Measurements from ENCODE around the gene CLPTM1L.
"Not testable (repeated sequence)": the region's sequence is repeated elsewhere in the genome, so short reads cannot be mapped to it uniquely, and the experiment has no call there.

CLPTM1L gene

GRCh38 chr5:1360861-1361260, 16.0 kb upstream of the CLPTM1L start:
- Histone ChIP-seq H3K27me3 (ENCODE audit: insufficient read depth, low read length, poor library complexity, severe bottlenecking) (no peaks in the 10 kb centered on the region), H2AFZ (ENCODE audit: low read length) (no peak overlapping the region), H3K9ac (ENCODE audit: low read depth, low read length, poor library complexity, severe bottlenecking) (no peak overlapping the region), H3K4me3 (ENCODE audit: low read length, poor library complexity, severe bottlenecking) (no peak overlapping the region), H3K9me2 (replicated peaks; ENCODE audit: low read depth, low read length) (no peaks in the 10 kb centered on the region), H3K4me2 (ENCODE audit: low read depth, low read length, poor library complexity, severe bottlenecking) (no peak overlapping the region), H3K9me3 (ENCODE audit: insufficient read depth, low read depth, low read length) (no peaks in the 10 kb centered on the region), H3K79me2 (ENCODE audit: insufficient read depth, low read length) (no peaks in the 10 kb centered on the region), H3F3A (ENCODE audit: low read depth) (no peaks in the 10 kb centered on the region), H4K20me1 (ENCODE audit: insufficient read depth, low read length, poor library complexity, severe bottlenecking) (no peaks in the 10 kb centered on the region), H3K36me3 (ENCODE audit: insufficient read depth, low read length) (no peaks in the 10 kb centered on the region), H3K4me1 (ENCODE audit: insufficient read depth, low read length, poor library complexity, severe bottlenecking) (peaks cover 7% of the 10 kb centered on the region)
- TF ChIP-seq CTCF (conservative IDR thresholded peaks at IDR 0.05; ENCODE audit: low read length) (no peak), EZH2phosphoT487 (IDR thresholded peaks at IDR 0.05; ENCODE audit: borderline replicate concordance) (no peak)

- H4K20me1 ChIP-seq (ENCODE audit: insufficient read depth, low read length, poor library complexity, severe bottlenecking); H3K79me2 ChIP-seq (ENCODE audit: insufficient read depth, low read length); H3K27me3 ChIP-seq (ENCODE audit: insufficient read depth, low read length, poor library complexity, severe bottlenecking); H2AFZ ChIP-seq (ENCODE audit: low read length); H3K9me2 ChIP-seq (replicated peaks; ENCODE audit: low read depth, low read length); H3K36me3 ChIP-seq (ENCODE audit: insufficient read depth, low read length); H3K9me3 ChIP-seq (ENCODE audit: insufficient read depth, low read depth, low read length); H3F3A ChIP-seq (ENCODE audit: low read depth); H3K9ac ChIP-seq (ENCODE audit: low read depth, low read length, poor library complexity, severe bottlenecking); H3K4me2 ChIP-seq (ENCODE audit: low read depth, low read length, poor library complexity, severe bottlenecking); H3K4me3 ChIP-seq (ENCODE audit: low read length, poor library complexity, severe bottlenecking); H3K4me1 ChIP-seq (ENCODE audit: insufficient read depth, low read length, poor library complexity, severe bottlenecking): not testable (repeated sequence)
Measured at GRCh38 chr5:1360367-1360766, 15.5 kb upstream of the CLPTM1L start.

GRCh38 chr5:1359713-1360112, 14.8 kb upstream of the CLPTM1L start:
- no peak overlapping the region for H2AFZ ChIP-seq (ENCODE audit: low read length)
- no peaks in the 10 kb centered on the region for H3K27me3 ChIP-seq (ENCODE audit: insufficient read depth, low read length, poor library complexity, severe bottlenecking)
- no peaks in the 10 kb centered on the region for H4K20me1 ChIP-seq (ENCODE audit: insufficient read depth, low read length, poor library complexity, severe bottlenecking)
- no peaks in the 10 kb centered on the region for H3K79me2 ChIP-seq (ENCODE audit: insufficient read depth, low read length)
- no peaks in the 10 kb centered on the region for H3K9me3 ChIP-seq (ENCODE audit: insufficient read depth, low read depth, low read length)
- no peak overlapping the region for H3K4me3 ChIP-seq (ENCODE audit: low read length, poor library complexity, severe bottlenecking)
- H3K4me1 ChIP-seq (ENCODE audit: insufficient read depth, low read length, poor library complexity, severe bottlenecking): peaks cover 7% of the 10 kb centered on the region
- no peaks in the 10 kb centered on the region for H3F3A ChIP-seq (ENCODE audit: low read depth)
- no peaks in the 10 kb centered on the region for H3K9me2 ChIP-seq (replicated peaks; ENCODE audit: low read depth, low read length)
- no peak for TF ChIP-seq EZH2phosphoT487 (IDR thresholded peaks at IDR 0.05; ENCODE audit: borderline replicate concordance)
- TF ChIP-seq CTCF (conservative IDR thresholded peaks at IDR 0.05; ENCODE audit: low read length): no peak
- H3K9ac ChIP-seq (ENCODE audit: low read depth, low read length, poor library complexity, severe bottlenecking): no peak overlapping the region
- no peaks in the 10 kb centered on the region for H3K36me3 ChIP-seq (ENCODE audit: insufficient read depth, low read length)
- H3K4me2 ChIP-seq (ENCODE audit: low read depth, low read length, poor library complexity, severe bottlenecking): no peak overlapping the region

- Histone ChIP-seq H3K4me3 (ENCODE audit: low read length, poor library complexity, severe bottlenecking) (no peak overlapping the region), H4K20me1 (ENCODE audit: insufficient read depth, low read length, poor library complexity, severe bottlenecking) (no peaks in the 10 kb centered on the region), H3F3A (ENCODE audit: low read depth) (no peaks in the 10 kb centered on the region), H3K79me2 (ENCODE audit: insufficient read depth, low read length) (no peaks in the 10 kb centered on the region), H3K27me3 (ENCODE audit: insufficient read depth, low read length, poor library complexity, severe bottlenecking) (no peaks in the 10 kb centered on the region), H3K9me2 (replicated peaks; ENCODE audit: low read depth, low read length) (no peaks in the 10 kb centered on the region), H3K9ac (ENCODE audit: low read depth, low read length, poor library complexity, severe bottlenecking) (no peak overlapping the region), H3K4me2 (ENCODE audit: low read depth, low read length, poor library complexity, severe bottlenecking) (no peak overlapping the region), H3K4me1 (ENCODE audit: insufficient read depth, low read length, poor library complexity, severe bottlenecking) (peaks cover 3% of the 10 kb centered on the region), H3K9me3 (ENCODE audit: insufficient read depth, low read depth, low read length) (no peaks in the 10 kb centered on the region), H3K36me3 (ENCODE audit: insufficient read depth, low read length) (no peaks in the 10 kb centered on the region), H2AFZ (ENCODE audit: low read length) (no peak overlapping the region)
- TF ChIP-seq EZH2phosphoT487 (IDR thresholded peaks at IDR 0.05; ENCODE audit: borderline replicate concordance) (no peak), CTCF (conservative IDR thresholded peaks at IDR 0.05; ENCODE audit: low read length) (no peak)
Measured at GRCh38 chr5:1359031-1359645, 14.2 kb upstream of the CLPTM1L start.

Measured in Loucy (cell line).